ENCODE data around the gene LGSN. TPM values are rescaled to one million over a fixed set of nuclear protein-coding genes. Genes with fewer than 3 reads are reported as not detected.

LGSN gene
- total and polyA plus RNA-seq, 2 experiments from 2014 or later, result 0.15 to 0.45 TPM

- Histone ChIP-seq H3K9me2 (ENCODE audit: insufficient read depth) (no peaks in the 10 kb centered on the region), H3K27me3 (ENCODE audit: insufficient read depth) (no peaks in the 10 kb centered on the region), H3K4me1 (ENCODE audit: insufficient read depth) (no peaks in the 10 kb centered on the region), H3K36me3 (ENCODE audit: insufficient read depth) (no peaks in the 10 kb centered on the region), H3K4me3 (no peak overlapping the region), H2AFZ (no peak overlapping the region), H3K79me2 (replicated peaks; ENCODE audit: insufficient read depth) (no peaks in the 10 kb centered on the region), H4K20me1 (replicated peaks; ENCODE audit: insufficient read depth) (no peaks in the 10 kb centered on the region), H3F3A (replicated peaks; ENCODE audit: low read depth) (no peaks in the 10 kb centered on the region), H3K27ac (ENCODE audit: low read depth) (no peak overlapping the region), H3K4me2 (no peak overlapping the region)
- no peak for DNase-seq (ENCODE audit: low spot score)
- no peak overlapping the region for H3K4me3 Mint-ChIP-seq
- TF ChIP-seq EZH2 (IDR thresholded peaks at IDR 0.05; ENCODE audit: low read depth, unreplicated experiment), result no peak
- TF ChIP-seq CTCF (conservative IDR thresholded peaks at IDR 0.05; ENCODE audit: low read depth in 2 of 2), result no peak
- TF ChIP-seq ZNF331 (CRISPR knock-in tag; IDR thresholded peaks at IDR 0.05; ENCODE audit: low read depth), result no peak
- TF ChIP-seq ZNF462 (CRISPR knock-in tag; IDR thresholded peaks at IDR 0.05), result no peak
- TF ChIP-seq CREB1 (CRISPR knock-in tag; IDR thresholded peaks at IDR 0.05; ENCODE audit: low read depth), result no peak
- TF ChIP-seq EZH2phosphoT487 (IDR thresholded peaks at IDR 0.05; ENCODE audit: unreplicated experiment), result no peak
- no peak for TF ChIP-seq STAT1 (IDR thresholded peaks at IDR 0.05; ENCODE audit: unreplicated experiment)
- H3K9me3 Mint-ChIP-seq, result peaks cover 2% of the 10 kb centered on the region
- ATAC-seq, result no peak
- H3K27ac Mint-ChIP-seq, result no peak overlapping the region
- H3K27me3 Mint-ChIP-seq (ENCODE audit: insufficient read depth, low read depth, poor library complexity), result no peaks in the 10 kb centered on the region
- H3K36me3 Mint-ChIP-seq (ENCODE audit: low read depth), result no peaks in the 10 kb centered on the region; the same call in 2 of the 3 replicates
- H3K4me1 Mint-ChIP-seq, result no peaks in the 10 kb centered on the region
Measured at GRCh38 chr6:63349401-63349800, 29.6 kb upstream of the LGSN start.

All from GM23338 (cell line).